CD14-positive monocyte (primary cell): Measurements from ENCODE around the gene TUBGCP5. TPM values are rescaled to one million over a fixed set of nuclear protein-coding genes. Genes with fewer than 3 reads are reported as not detected.
A peak's percentile ranks its signal among the peaks of the same experiment; 100 is the strongest.

Experiments
- DNase-seq, 3 donors: peaks; one replicate each; pipeline ENCODE4 v3.0.0-alpha.2; 2011 to 2022
- H2AFZ ChIP-seq: 2 replicates; pipeline ENCODE4 v1.6.0; 2012; ENCODE audit warnings: mild to moderate bottlenecking, low read depth, low read length, inconsistent platforms; ENCODE audit not compliant: insufficient read depth, poor library complexity, severe bottlenecking
- H3K27ac ChIP-seq, 2 donors: 1 replicate in 1 of 2; 2 replicates in 1 of 2; pipeline ENCODE4 v1.5.1; 2012 to 2013; ENCODE audit warnings: low read length in 2 of 2, control low read depth in 1 of 2, inconsistent platforms in 1 of 2, low read depth in 1 of 2, mild to moderate bottlenecking in 1 of 2
- H3K27me3 ChIP-seq, 2 donors: one replicate each; pipeline versions ENCODE4 v1.6.0 to v1.6.1; 2011 to 2013; ENCODE audit warnings: low read length in 2 of 2; ENCODE audit not compliant: control insufficient read depth in 2 of 2, insufficient read depth in 2 of 2
- H3K36me3 ChIP-seq, 2 donors: replicated peaks in 1 of 2; 1 replicate in 1 of 2; 2 replicates in 1 of 2; pipeline versions ENCODE4 v1.5.1 to v1.6.1; 2012 to 2013; ENCODE audit warnings: low read length in 2 of 2, control low read depth in 1 of 2, inconsistent platforms in 1 of 2, mild to moderate bottlenecking in 1 of 2; ENCODE audit not compliant: insufficient read depth in 2 of 2, control insufficient read depth in 1 of 2
- H3K4me1 ChIP-seq, 2 donors: 1 replicate in 1 of 2; 2 replicates in 1 of 2; pipeline versions ENCODE4 v1.5.1 to v1.6.1; 2012 to 2013; ENCODE audit warnings: low read length in 2 of 2, control low read depth in 1 of 2, inconsistent platforms in 1 of 2, mild to moderate bottlenecking in 1 of 2, moderate library complexity in 1 of 2; ENCODE audit not compliant: insufficient read depth in 2 of 2, control insufficient read depth in 1 of 2
- H3K4me2 ChIP-seq: replicated peaks from 2 replicates; pipeline ENCODE3; 2012; ENCODE audit warnings: low read length, moderate library complexity, mild to moderate bottlenecking; ENCODE audit not compliant: poor library complexity, severe bottlenecking; ENCODE audit errors: extremely low read depth
- H3K4me3 ChIP-seq, 3 experiments: fragments of 200-600 bp in 1 of 3; sonication (generic) in 1 of 3; replicated peaks in 1 of 3; 1 replicate in 2 of 3; 2 replicates in 1 of 3; pipeline ENCODE4 v1.5.1; 2011 to 2013; ENCODE audit warnings: low read length in 3 of 3, mild to moderate bottlenecking in 3 of 3, control low read depth in 2 of 3, low read depth in 2 of 3, inconsistent platforms in 1 of 3, moderate library complexity in 1 of 3
- H3K79me2 ChIP-seq: 2 replicates; pipeline ENCODE4 v1.6.0; 2012; ENCODE audit warnings: mild to moderate bottlenecking, control low read depth, inconsistent platforms, low read length, moderate library complexity; ENCODE audit not compliant: insufficient read depth
- H3K9ac ChIP-seq: 2 replicates; pipeline ENCODE4 v1.6.0; 2017; ENCODE audit warnings: low read length, mild to moderate bottlenecking; ENCODE audit not compliant: insufficient read depth, poor library complexity, severe bottlenecking
- H3K9me3 ChIP-seq, 2 donors: replicated peaks in 1 of 2; 1 replicate in 1 of 2; 2 replicates in 1 of 2; pipeline versions ENCODE4 v1.5.1 to v1.6.1; 2012 to 2013; ENCODE audit warnings: low read length in 2 of 2, control low read depth in 1 of 2; ENCODE audit not compliant: control insufficient read depth in 1 of 2, insufficient read depth in 1 of 2
- H4K20me1 ChIP-seq: 2 replicates; pipeline ENCODE4 v1.6.0; 2012; ENCODE audit warnings: mild to moderate bottlenecking, low read length, control low read depth, moderate library complexity; ENCODE audit not compliant: insufficient read depth
- H3K27ac Mint-ChIP-seq, 7 donors: one replicate each; pipeline ENCODE4 v1.8.0; 2020; ENCODE audit warnings: mild to moderate bottlenecking in 7 of 7, mixed read lengths in 7 of 7, moderate library complexity in 6 of 7, inconsistent platforms in 2 of 7
- H3K27me3 Mint-ChIP-seq, 3 donors: one replicate each; pipeline ENCODE4 v1.8.0; 2021 to 2022; ENCODE audit warnings: low read depth in 3 of 3, mild to moderate bottlenecking in 3 of 3, mixed read lengths in 3 of 3, moderate library complexity in 3 of 3, inconsistent platforms in 1 of 3
- H3K36me3 Mint-ChIP-seq, 2 donors: one replicate each; pipeline ENCODE4 v1.8.0; 2020; ENCODE audit warnings: mixed read lengths in 2 of 2, inconsistent platforms in 1 of 2, mild to moderate bottlenecking in 1 of 2
- H3K4me1 Mint-ChIP-seq: one replicate; pipeline ENCODE4 v1.8.0; 2020; ENCODE audit warnings: mild to moderate bottlenecking, mixed read lengths
- H3K4me3 Mint-ChIP-seq, 2 donors: one replicate each; pipeline ENCODE4 v1.8.0; 2020; ENCODE audit warnings: mild to moderate bottlenecking in 2 of 2, mixed read lengths in 2 of 2, moderate library complexity in 1 of 2
- H3K9me3 Mint-ChIP-seq, 7 donors: one replicate each; pipeline ENCODE4 v1.8.0; 2020 to 2022; ENCODE audit warnings: mixed read lengths in 7 of 7, mild to moderate bottlenecking in 6 of 7, moderate library complexity in 6 of 7, inconsistent platforms in 2 of 7
- CTCF ChIP-seq: fragments of 200-600 bp; IDR thresholded peaks from one replicate; pipeline ENCODE4 v1.8.0; 2022; ENCODE audit warnings: antibody characterized with exemption, mild to moderate bottlenecking
- WGBS: methylation state at CpG from one replicate; pipeline ENCODE4 v1.1.5; 2013; ENCODE audit warnings: missing lambda C conversion rate; ENCODE audit not compliant: insufficient coverage; 5-methylcytosine and 5-hydroxymethylcytosine counted together
- intact Hi-C, 2 donors: fragments of 100-400 bp; cut with micrococcal nuclease; formaldehyde crosslinking; loops; one replicate each; pipeline versions ENCODE4 v1.15.0 to v1.15.1; 2023
- polyA plus RNA-seq, 3 donors: library from polyadenylated mRNA; depleted of rRNA in 1 of 3; unstranded in 2 of 3; stranded (reverse) in 1 of 3; fragments of 300-500 nt in 2 of 3; fragments of >200 nt in 1 of 3; fragmentation: Illumina TruSeq in 2 of 3; gene quantifications; 1 replicate in 2 of 3; 2 replicates in 1 of 3; pipeline ENCODE4 v1.2.3, GENCODE V29; 2012 to 2021

Gene TUBGCP5
- polyA plus RNA-seq, 3 donors: 1.4 to 5.8 (median 1.8) TPM

- Mint-ChIP-seq H3K36me3 (peaks cover 4 to 7% of the 10 kb centered on the region in 2 donors), H3K4me1 (peaks cover 37% of the 10 kb centered on the region), H3K9me3 (no peaks in the 10 kb centered on the region), H3K4me3 (peak overlapping the region in 1 of 2 donors; percentile 48), H3K27me3 (peaks cover 0 to 2% (median 0%) of the 10 kb centered on the region in 3 donors), H3K27ac (peak overlapping the region; percentile 31 to 91 (median 80))
- H3K27me3 ChIP-seq: no peaks in the 10 kb centered on the region
- peak overlapping the region; percentile 12 to 46 for H3K27ac ChIP-seq
- H3K4me1 ChIP-seq: peaks cover 24 to 32% of the 10 kb centered on the region in 2 donors
- DNase-seq: no peak
- intact Hi-C loops: no loop called here
- no peaks in the 10 kb centered on the region for H3K9me3 ChIP-seq
- TF ChIP-seq CTCF: no peak
- H4K20me1 ChIP-seq: peaks cover 98% of the 10 kb centered on the region
- no CpG with 5 or more reads among the region's 6 CpGs for WGBS
- H2AFZ ChIP-seq: no peak overlapping the region
- no peak overlapping the region for H3K4me3 ChIP-seq
- H3K9ac ChIP-seq: no peak overlapping the region
- no peak overlapping the region for H3K4me2 ChIP-seq
- H3K79me2 ChIP-seq: peaks cover 80% of the 10 kb centered on the region
- H3K36me3 ChIP-seq: no peaks in the 10 kb centered on the region
Observed at GRCh38 chr15:22955544-22956119, 83.7 kb downstream of the TUBGCP5 start.

GRCh38 chr15:22954798-22955543 lies 84.4 kb downstream of the TUBGCP5 start:
- peak overlapping the region; percentile 12 to 46 for H3K27ac ChIP-seq
- peaks cover 23 to 32% of the 10 kb centered on the region in 2 donors for H3K4me1 ChIP-seq
- peaks cover 4 to 7% of the 10 kb centered on the region in 2 donors for H3K36me3 Mint-ChIP-seq
- no peak overlapping the region for H3K9ac ChIP-seq
- no peak for TF ChIP-seq CTCF
- no peak for DNase-seq
- H3K36me3 ChIP-seq: no peaks in the 10 kb centered on the region
- H3K9me3 ChIP-seq: no peaks in the 10 kb centered on the region
- H3K27me3 ChIP-seq: no peaks in the 10 kb centered on the region
- H3K4me2 ChIP-seq: no peak overlapping the region
- H3K27me3 Mint-ChIP-seq: peaks cover 0 to 3% (median 0%) of the 10 kb centered on the region in 3 donors
- no peak overlapping the region for H2AFZ ChIP-seq
- H4K20me1 ChIP-seq: peaks cover 98% of the 10 kb centered on the region
- H3K27ac Mint-ChIP-seq: peak overlapping the region in 2 of 7 donors; percentile 11 to 46
- no peak overlapping the region for H3K4me3 ChIP-seq
- WGBS: 98% methylated on average over 14 of the region's 14 CpGs
- H3K9me3 Mint-ChIP-seq: no peaks in the 10 kb centered on the region
- peaks cover 79% of the 10 kb centered on the region for H3K79me2 ChIP-seq
- H3K4me3 Mint-ChIP-seq: no peak overlapping the region
- peaks cover 40% of the 10 kb centered on the region for H3K4me1 Mint-ChIP-seq
- intact Hi-C loops: no loop called here
